Loucy (cell line): ENCODE measurements around the gene ZNF775.
A peak's percentile ranks its signal among the peaks of the same experiment; 100 is the strongest.

Experiments
- H2AFZ ChIP-seq: fragments of 200-600 bp; sonication (generic); 2 replicates; pipeline ENCODE4 v1.6.0; 2016; ENCODE audit warnings: antibody characterized with exemption, mild to moderate bottlenecking, low read length, moderate library complexity
- H3F3A ChIP-seq: fragments of 200-600 bp; 2 replicates; pipeline ENCODE4 v1.6.0; 2016; ENCODE audit warnings: antibody characterized with exemption, low read depth, mild to moderate bottlenecking
- H3K27me3 ChIP-seq: fragments of 200-600 bp; sonication (generic); 2 replicates; pipeline ENCODE4 v1.6.1; 2014; ENCODE audit warnings: low read length, mild to moderate bottlenecking; ENCODE audit not compliant: insufficient read depth, poor library complexity, severe bottlenecking
- H3K36me3 ChIP-seq: fragments of 200-600 bp; sonication (generic); 2 replicates; pipeline ENCODE4 v1.6.1; 2016; ENCODE audit warnings: low read length; ENCODE audit not compliant: insufficient read depth
- H3K4me1 ChIP-seq: fragments of 200-600 bp; sonication (generic); 2 replicates; pipeline ENCODE4 v1.5.1; 2014; ENCODE audit warnings: low read length, mild to moderate bottlenecking; ENCODE audit not compliant: insufficient read depth, poor library complexity, severe bottlenecking
- H3K4me2 ChIP-seq: fragments of 200-600 bp; sonication (generic); 2 replicates; pipeline ENCODE4 v1.6.0; 2014; ENCODE audit warnings: antibody characterized with exemption, low read length, low read depth, mild to moderate bottlenecking; ENCODE audit not compliant: poor library complexity, severe bottlenecking
- H3K4me3 ChIP-seq: fragments of 200-600 bp; sonication (generic); 2 replicates; pipeline ENCODE4 v1.5.1; 2014; ENCODE audit warnings: low read length, mild to moderate bottlenecking, mixed read lengths; ENCODE audit not compliant: poor library complexity, severe bottlenecking
- H3K79me2 ChIP-seq: fragments of 200-600 bp; sonication (generic); 2 replicates; pipeline ENCODE4 v1.6.1; 2014; ENCODE audit warnings: low read length; ENCODE audit not compliant: insufficient read depth
- H3K9ac ChIP-seq: fragments of 200-600 bp; sonication (generic); 2 replicates; pipeline ENCODE4 v1.6.0; 2014; ENCODE audit warnings: mild to moderate bottlenecking, low read depth, low read length, moderate library complexity; ENCODE audit not compliant: poor library complexity, severe bottlenecking
- H3K9me2 ChIP-seq: fragments of 200-600 bp; sonication (generic); replicated peaks from 2 replicates; pipeline ENCODE4 v1.6.1; 2016; ENCODE audit warnings: low read depth, low read length, mixed read lengths
- H3K9me3 ChIP-seq: fragments of 200-600 bp; sonication (generic); 2 replicates; pipeline ENCODE4 v1.6.1; 2014; ENCODE audit warnings: mild to moderate bottlenecking, antibody characterized with exemption, low read length, low read depth; ENCODE audit not compliant: insufficient read depth
- H4K20me1 ChIP-seq: fragments of 200-600 bp; sonication (generic); 2 replicates; pipeline ENCODE4 v1.6.0; 2014; ENCODE audit warnings: antibody characterized with exemption, low read length, mild to moderate bottlenecking; ENCODE audit not compliant: insufficient read depth, poor library complexity, severe bottlenecking
- EZH2phosphoT487 ChIP-seq: fragments of 200-600 bp; IDR thresholded peaks from 2 replicates; pipeline ENCODE4 v1.6.1; 2018; ENCODE audit warnings: antibody characterized with exemption, mild to moderate bottlenecking, moderate library complexity, borderline replicate concordance
- TF ChIP-seq, protein P1 (sequence below): fragments of 200-600 bp; sonication (generic); conservative IDR thresholded peaks from 2 replicates; pipeline ENCODE4 v1.5.1; 2014; ENCODE audit warnings: mild to moderate bottlenecking, antibody characterized with exemption, low read length

Gene ZNF775

DNA sequence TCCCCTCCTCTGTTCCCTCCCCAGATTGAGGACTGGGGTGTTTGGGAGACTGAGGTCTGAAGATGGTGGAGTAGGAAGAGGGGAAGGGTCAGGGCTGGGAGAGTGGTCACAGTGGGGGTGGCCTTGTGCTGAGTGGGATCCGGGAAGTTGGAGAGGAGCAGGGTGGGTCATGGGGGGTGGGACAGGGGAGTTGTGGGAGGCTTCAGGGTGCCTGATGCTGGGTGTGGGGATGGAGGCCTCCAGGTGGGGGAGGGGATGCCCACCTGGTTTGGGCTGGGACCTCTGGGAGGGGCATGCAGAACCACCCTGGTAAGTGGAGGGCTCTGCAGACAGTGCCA lies 2.6 kb downstream of the ZNF775 start:
- Histone ChIP-seq H3K4me2 (peak overlapping the region; percentile 15), H3K79me2 (peaks cover 62% of the 10 kb centered on the region), H3K4me3 (no peak overlapping the region), H3K36me3 (no peaks in the 10 kb centered on the region), H3K27me3 (peaks cover 5% of the 10 kb centered on the region), H3K9ac (no peak overlapping the region), H3K9me2 (no peaks in the 10 kb centered on the region), H3F3A (peaks cover 5% of the 10 kb centered on the region; the same call in 1 of the 2 replicates), H3K4me1 (peaks cover 56% of the 10 kb centered on the region), H4K20me1 (peaks cover 13% of the 10 kb centered on the region), H2AFZ (no peak overlapping the region), H3K9me3 (no peaks in the 10 kb centered on the region)
- no peak for TF ChIP-seq EZH2phosphoT487
- TF ChIP-seq, protein P1, sequence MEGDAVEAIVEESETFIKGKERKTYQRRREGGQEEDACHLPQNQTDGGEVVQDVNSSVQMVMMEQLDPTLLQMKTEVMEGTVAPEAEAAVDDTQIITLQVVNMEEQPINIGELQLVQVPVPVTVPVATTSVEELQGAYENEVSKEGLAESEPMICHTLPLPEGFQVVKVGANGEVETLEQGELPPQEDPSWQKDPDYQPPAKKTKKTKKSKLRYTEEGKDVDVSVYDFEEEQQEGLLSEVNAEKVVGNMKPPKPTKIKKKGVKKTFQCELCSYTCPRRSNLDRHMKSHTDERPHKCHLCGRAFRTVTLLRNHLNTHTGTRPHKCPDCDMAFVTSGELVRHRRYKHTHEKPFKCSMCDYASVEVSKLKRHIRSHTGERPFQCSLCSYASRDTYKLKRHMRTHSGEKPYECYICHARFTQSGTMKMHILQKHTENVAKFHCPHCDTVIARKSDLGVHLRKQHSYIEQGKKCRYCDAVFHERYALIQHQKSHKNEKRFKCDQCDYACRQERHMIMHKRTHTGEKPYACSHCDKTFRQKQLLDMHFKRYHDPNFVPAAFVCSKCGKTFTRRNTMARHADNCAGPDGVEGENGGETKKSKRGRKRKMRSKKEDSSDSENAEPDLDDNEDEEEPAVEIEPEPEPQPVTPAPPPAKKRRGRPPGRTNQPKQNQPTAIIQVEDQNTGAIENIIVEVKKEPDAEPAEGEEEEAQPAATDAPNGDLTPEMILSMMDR = no peak

DNA sequence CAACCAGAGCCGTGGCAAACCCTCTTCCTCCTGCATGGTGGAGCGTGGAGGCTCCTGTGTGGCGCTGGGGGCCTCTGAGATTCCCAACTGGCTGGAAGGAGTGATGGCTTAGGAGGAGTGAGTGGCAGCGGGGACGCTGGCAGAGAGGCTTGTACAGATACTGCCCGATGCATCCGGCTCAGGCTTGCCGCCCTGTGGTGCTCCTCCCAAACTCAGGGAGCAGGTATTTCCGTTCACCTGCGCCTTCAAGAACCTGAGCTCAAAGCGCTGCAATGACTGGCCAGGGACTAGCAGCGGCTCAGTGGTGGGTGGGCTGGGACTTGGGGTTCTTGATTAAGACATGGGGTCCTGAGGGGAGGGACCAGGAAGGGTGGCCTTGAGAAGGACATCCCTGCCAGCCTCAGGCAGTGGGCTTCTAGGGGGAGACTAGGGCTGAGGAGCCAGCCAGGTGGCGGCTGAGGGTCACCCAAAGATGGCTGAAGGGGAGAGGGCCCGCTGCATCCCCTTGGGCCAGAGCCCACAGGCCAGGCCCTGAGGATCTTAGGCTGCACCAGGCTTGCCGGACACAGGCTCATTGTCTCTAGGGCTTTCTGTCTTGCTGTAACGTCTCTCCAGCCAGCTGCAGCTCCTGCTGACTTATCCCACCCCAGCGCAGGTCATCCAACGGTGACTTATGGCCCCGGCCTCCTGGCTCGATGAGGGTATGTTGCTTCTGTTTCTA lies 3.2 kb downstream of the ZNF775 start:
- H3K9ac ChIP-seq = peak overlapping the region; percentile 26
- H4K20me1 ChIP-seq = peaks cover 13% of the 10 kb centered on the region
- peaks cover 5% of the 10 kb centered on the region for H3K27me3 ChIP-seq
- H3K4me1 ChIP-seq = peaks cover 53% of the 10 kb centered on the region
- peak overlapping the region; percentile 15 for H3K4me2 ChIP-seq
- H3K36me3 ChIP-seq = no peaks in the 10 kb centered on the region
- peaks cover 5% of the 10 kb centered on the region; the same call in 1 of the 2 replicates for H3F3A ChIP-seq
- H3K4me3 ChIP-seq = no peak overlapping the region
- TF ChIP-seq EZH2phosphoT487 = no peak
- TF ChIP-seq, protein P1 = no peak
- no peak overlapping the region for H2AFZ ChIP-seq
- H3K79me2 ChIP-seq = peaks cover 59% of the 10 kb centered on the region
- H3K9me2 ChIP-seq = no peaks in the 10 kb centered on the region
- no peaks in the 10 kb centered on the region for H3K9me3 ChIP-seq

DNA sequence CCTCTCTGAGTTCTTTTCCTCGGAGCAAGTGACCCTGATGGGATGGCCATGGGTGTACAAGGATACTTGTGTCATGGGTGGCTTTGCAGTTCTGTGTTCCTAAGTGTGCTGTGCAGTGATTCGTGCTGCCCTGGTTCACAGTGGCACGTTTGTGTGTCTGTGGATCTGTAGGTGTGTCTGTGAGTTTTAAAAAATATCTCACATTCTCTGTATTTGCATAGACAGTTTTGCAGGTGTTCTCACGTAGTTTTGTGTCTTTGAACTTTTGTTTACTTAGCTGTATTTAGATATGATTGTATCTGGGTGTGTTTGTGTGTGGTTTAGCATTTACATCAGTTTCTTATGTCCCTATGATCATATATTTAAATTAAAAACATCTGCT lies 3.7 kb downstream of the ZNF775 start:
- H3K79me2 ChIP-seq = peaks cover 56% of the 10 kb centered on the region

More for the DNA sequence above, 3.7 kb downstream of the ZNF775 start:
- peaks cover 10% of the 10 kb centered on the region for H4K20me1 ChIP-seq
- no peaks in the 10 kb centered on the region for H3K9me3 ChIP-seq
- peaks cover 48% of the 10 kb centered on the region for H3K4me1 ChIP-seq
- no peak overlapping the region for H2AFZ ChIP-seq
- H3K4me3 ChIP-seq = no peak overlapping the region
- H3K36me3 ChIP-seq = no peaks in the 10 kb centered on the region
- H3K27me3 ChIP-seq = peaks cover 5% of the 10 kb centered on the region
- H3K9me2 ChIP-seq = no peaks in the 10 kb centered on the region
- H3F3A ChIP-seq = peaks cover under 1% of the 10 kb centered on the region; the same call in 1 of the 2 replicates
- H3K9ac ChIP-seq = peak overlapping the region; percentile 26
- TF ChIP-seq, protein P1 = no peak
- TF ChIP-seq EZH2phosphoT487 = no peak
- H3K4me2 ChIP-seq = peak overlapping the region; percentile 15
